Spleen (tissue), 7 donors: ENCODE measurements around the gene PCLO.

Experiments used
- POLR2A ChIP-seq, 3 donors: fragments of 450-650 bp; IDR thresholded peaks; one replicate each; pipeline ENCODE4 v1.5.1; 2017; ENCODE audit warnings: antibody characterized with exemption in 3 of 3, mild to moderate bottlenecking in 1 of 3
- POLR2AphosphoS5 ChIP-seq, 3 donors: sonication (generic); formaldehyde crosslinking; IDR thresholded peaks; one replicate each; pipeline ENCODE4 v1.5.1; 2017; ENCODE audit warnings: antibody characterized with exemption in 3 of 3
- TF ChIP-seq, protein P1 (sequence below), 11 experiments: fragments of 200-600 bp in 7 of 11; fragments of 450-650 bp in 4 of 11; sonication (generic) in 4 of 11; IDR thresholded peaks in 8 of 11; conservative IDR thresholded peaks in 3 of 11; 1 replicate in 7 of 11; 2 replicates in 4 of 11; pipeline versions ENCODE4 v1.4.0 to v1.8.0; 2016 to 2021; ENCODE audit warnings: antibody characterized with exemption in 11 of 11, inconsistent platforms in 4 of 11, mild to moderate bottlenecking in 1 of 11
- donor health status: DM: no; HTN: no; CAD: no; lungs with moderate emphysema.
- donor health status: DM: no; HTN: no; CAD: no.
- donor health status: DM: no; HTN: no; CAD: no.

DNA sequence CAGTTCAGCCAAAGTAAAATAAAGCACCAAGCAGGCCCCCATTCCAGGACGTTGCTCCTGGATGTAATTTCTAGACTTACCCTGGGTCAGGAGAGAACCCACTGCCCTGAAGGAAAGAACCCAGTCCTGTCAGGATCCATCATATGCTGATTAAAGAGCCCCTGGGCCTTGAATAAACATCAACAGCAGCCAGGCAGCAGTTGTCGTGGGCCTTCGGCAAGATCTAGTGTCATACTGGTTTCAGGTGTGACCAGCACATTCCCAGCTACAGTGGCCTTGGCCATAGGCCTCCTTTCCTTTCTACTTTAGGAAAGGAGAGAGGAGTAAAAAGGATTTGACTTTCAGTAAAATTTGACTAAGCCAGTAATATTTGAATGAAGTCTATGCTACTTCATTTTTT is 430.0 kb downstream of the PCLO start:
- TF ChIP-seq, protein P1, sequence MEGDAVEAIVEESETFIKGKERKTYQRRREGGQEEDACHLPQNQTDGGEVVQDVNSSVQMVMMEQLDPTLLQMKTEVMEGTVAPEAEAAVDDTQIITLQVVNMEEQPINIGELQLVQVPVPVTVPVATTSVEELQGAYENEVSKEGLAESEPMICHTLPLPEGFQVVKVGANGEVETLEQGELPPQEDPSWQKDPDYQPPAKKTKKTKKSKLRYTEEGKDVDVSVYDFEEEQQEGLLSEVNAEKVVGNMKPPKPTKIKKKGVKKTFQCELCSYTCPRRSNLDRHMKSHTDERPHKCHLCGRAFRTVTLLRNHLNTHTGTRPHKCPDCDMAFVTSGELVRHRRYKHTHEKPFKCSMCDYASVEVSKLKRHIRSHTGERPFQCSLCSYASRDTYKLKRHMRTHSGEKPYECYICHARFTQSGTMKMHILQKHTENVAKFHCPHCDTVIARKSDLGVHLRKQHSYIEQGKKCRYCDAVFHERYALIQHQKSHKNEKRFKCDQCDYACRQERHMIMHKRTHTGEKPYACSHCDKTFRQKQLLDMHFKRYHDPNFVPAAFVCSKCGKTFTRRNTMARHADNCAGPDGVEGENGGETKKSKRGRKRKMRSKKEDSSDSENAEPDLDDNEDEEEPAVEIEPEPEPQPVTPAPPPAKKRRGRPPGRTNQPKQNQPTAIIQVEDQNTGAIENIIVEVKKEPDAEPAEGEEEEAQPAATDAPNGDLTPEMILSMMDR (IDR thresholded peaks at IDR 0.05 in 8 of 11, conservative IDR thresholded peaks at IDR 0.05 in 3 of 11): no peak
- no peak for TF ChIP-seq POLR2A (IDR thresholded peaks at IDR 0.05)
- TF ChIP-seq POLR2AphosphoS5 (IDR thresholded peaks at IDR 0.05): no peak
